ENCODE results near the gene RBBP4. TPM values are rescaled to one million over a fixed set of nuclear protein-coding genes. Genes with fewer than 3 reads are reported as not detected.

RBBP4 gene
- total and polyA plus RNA-seq, 4 donors, result 37.7 to 205 (median 107) TPM

- ATAC-seq (ENCODE audit: insufficient read depth, low FRiP score) (peak; percentile 80), DNase-seq (peak in 2 of 3 donors; percentile 8 to 44)
- Histone ChIP-seq H3K9ac (ENCODE audit: insufficient read depth in 1 of 2, low read length in 2 of 2) (no peak overlapping the region), H3K4me1 (ENCODE audit: control insufficient read depth in 5 of 5, insufficient read depth in 5 of 5, low read length in 5 of 5) (peaks cover 0 to 14% (median 0%) of the 10 kb centered on the region in 5 donors), H3K9me3 (ENCODE audit: control insufficient read depth in 4 of 4, insufficient read depth in 3 of 4, low read length in 3 of 4) (no peaks in the 10 kb centered on the region), H3K27ac (ENCODE audit: low read depth in 1 of 2, low read length in 1 of 2) (peak overlapping the region in 1 of 2 donors; percentile 15), H3K36me3 (ENCODE audit: control insufficient read depth in 4 of 4, insufficient read depth in 4 of 4, low read length in 4 of 4) (no peaks in the 10 kb centered on the region), H3K4me3 (no peak overlapping the region), H3K27me3 (ENCODE audit: control insufficient read depth in 3 of 3, insufficient read depth in 3 of 3, low read length in 2 of 3) (no peaks in the 10 kb centered on the region)
- TF ChIP-seq CTCF (IDR thresholded peaks at IDR 0.05; ENCODE audit: control extremely low read depth, extremely low read depth), result no peak
- 35 to 47% methylated on average over 14 of the region's 14 CpGs for WGBS, 2 donors
Observed at GRCh38 chr1:32724678-32725614, 73.9 kb downstream of the RBBP4 start.

- Histone ChIP-seq H3K9ac (ENCODE audit: insufficient read depth in 1 of 2, low read length in 2 of 2) (no peak overlapping the region), H3K4me1 (ENCODE audit: control insufficient read depth in 5 of 5, insufficient read depth in 5 of 5, low read length in 5 of 5) (peaks cover 0 to 14% (median 0%) of the 10 kb centered on the region in 5 donors), H3K9me3 (ENCODE audit: control insufficient read depth in 4 of 4, insufficient read depth in 3 of 4, low read length in 3 of 4) (no peaks in the 10 kb centered on the region), H3K4me3 (no peak overlapping the region), H3K27ac (ENCODE audit: low read depth in 1 of 2, low read length in 1 of 2) (peak overlapping the region in 1 of 2 donors; percentile 15), H3K36me3 (ENCODE audit: control insufficient read depth in 4 of 4, insufficient read depth in 4 of 4, low read length in 4 of 4) (no peaks in the 10 kb centered on the region), H3K27me3 (ENCODE audit: control insufficient read depth in 3 of 3, insufficient read depth in 3 of 3, low read length in 2 of 3) (no peaks in the 10 kb centered on the region)
- DNase-seq (no peak), ATAC-seq (ENCODE audit: insufficient read depth, low FRiP score) (no peak)
- WGBS, 2 donors, result 71 to 81% methylated on average over 3 of the region's 3 CpGs
- no peak for TF ChIP-seq CTCF (IDR thresholded peaks at IDR 0.05; ENCODE audit: control extremely low read depth, extremely low read depth)
Observed at GRCh38 chr1:32725615-32725982, 74.6 kb downstream of the RBBP4 start.

GRCh38 chr1:32727876-32728275, 76.9 kb downstream of the RBBP4 start:
- H3K4me1 ChIP-seq (ENCODE audit: control insufficient read depth in 5 of 5, insufficient read depth in 5 of 5, low read length in 5 of 5), result peaks cover 0 to 14% (median 0%) of the 10 kb centered on the region in 5 donors
- 96 to 100% methylated on average over 1 of the region's 1 CpG for WGBS, 2 donors
- no peak for ATAC-seq (ENCODE audit: insufficient read depth, low FRiP score)

More at GRCh38 chr1:32727876-32728275, 76.9 kb downstream of the RBBP4 start:
- no peak overlapping the region for H3K27ac ChIP-seq (ENCODE audit: low read depth in 1 of 2, low read length in 1 of 2)
- no peak overlapping the region for H3K4me3 ChIP-seq
- no peak for TF ChIP-seq CTCF (IDR thresholded peaks at IDR 0.05; ENCODE audit: control extremely low read depth, extremely low read depth)
- H3K9ac ChIP-seq (ENCODE audit: insufficient read depth in 1 of 2, low read length in 2 of 2), result no peak overlapping the region
- no peak for DNase-seq
- no peaks in the 10 kb centered on the region for H3K27me3 ChIP-seq (ENCODE audit: control insufficient read depth in 3 of 3, insufficient read depth in 3 of 3, low read length in 2 of 3)
- no peaks in the 10 kb centered on the region for H3K9me3 ChIP-seq (ENCODE audit: control insufficient read depth in 4 of 4, insufficient read depth in 3 of 4, low read length in 3 of 4)
- H3K36me3 ChIP-seq (ENCODE audit: control insufficient read depth in 4 of 4, insufficient read depth in 4 of 4, low read length in 4 of 4), result no peaks in the 10 kb centered on the region

Data from lung (tissue), 12 donors.